HCT116 (cell line): ENCODE data around the gene IFNA2.

Experiments
- ATF3 ChIP-seq: IDR thresholded peaks from 2 replicates; pipeline ENCODE4 v1.6.1; 2012
- CTCF ChIP-seq, 3 experiments: fragments of 200-600 bp in 1 of 3; sonication (generic) in 1 of 3; IDR thresholded peaks in 2 of 3; conservative IDR thresholded peaks in 1 of 3; 2 replicates each; pipeline ENCODE4 v1.5.1; 2012 to 2017; ENCODE audit warnings: low read depth in 2 of 3, low read length in 2 of 3, antibody characterized with exemption in 1 of 3, borderline replicate concordance in 1 of 3, control low read depth in 1 of 3, mild to moderate bottlenecking in 1 of 3, mixed read lengths in 1 of 3, mixed run types in 1 of 3, moderate library complexity in 1 of 3; ENCODE audit not compliant: insufficient read depth in 1 of 3
- POLR2A ChIP-seq: IDR thresholded peaks from 2 replicates; pipeline ENCODE4 v1.7.0; 2011; ENCODE audit warnings: borderline replicate concordance; ENCODE audit not compliant: insufficient read depth, insufficient read length; ENCODE audit errors: extremely low read depth
- POLR2AphosphoS5 ChIP-seq: IDR thresholded peaks from 2 replicates; pipeline ENCODE4 v1.6.1; 2011; ENCODE audit warnings: mild to moderate bottlenecking, low read depth, low read length, moderate library complexity
- RAD21 ChIP-seq: IDR thresholded peaks from 2 replicates; pipeline ENCODE4 v1.6.1; 2012; ENCODE audit warnings: low read depth, mild to moderate bottlenecking
- TCF7L2 ChIP-seq: IDR thresholded peaks from 2 replicates; pipeline ENCODE4 v1.7.0; 2011; ENCODE audit warnings: borderline replicate concordance, inconsistent platforms; ENCODE audit not compliant: insufficient read depth, insufficient read length; ENCODE audit errors: extremely low read depth
- YY1 ChIP-seq: IDR thresholded peaks from 2 replicates; pipeline ENCODE4 v1.6.1; 2011; ENCODE audit warnings: low read length, low read depth, moderate library complexity, mild to moderate bottlenecking; ENCODE audit not compliant: insufficient replicate concordance; ENCODE audit errors: extremely low read depth
- TF ChIP-seq, protein P1 (sequence below): IDR thresholded peaks from 2 replicates; pipeline ENCODE4 v1.6.1; 2011; ENCODE audit warnings: mild to moderate bottlenecking, low read length, moderate library complexity; ENCODE audit not compliant: insufficient replicate concordance; ENCODE audit errors: extremely low read depth

- no peak for TF ChIP-seq RAD21
- no peak for TF ChIP-seq POLR2A
- no peak for TF ChIP-seq CTCF (IDR thresholded peaks at IDR 0.05 in 2 of 3, conservative IDR thresholded peaks at IDR 0.05 in 1 of 3; ENCODE audit: borderline replicate concordance in 1 of 3, insufficient read depth in 1 of 3, low read depth in 2 of 3, low read length in 2 of 3)
- TF ChIP-seq YY1: no peak
- TF ChIP-seq POLR2AphosphoS5: no peak
- no peak for TF ChIP-seq TCF7L2
- no peak for TF ChIP-seq ATF3
- TF ChIP-seq, protein P1, sequence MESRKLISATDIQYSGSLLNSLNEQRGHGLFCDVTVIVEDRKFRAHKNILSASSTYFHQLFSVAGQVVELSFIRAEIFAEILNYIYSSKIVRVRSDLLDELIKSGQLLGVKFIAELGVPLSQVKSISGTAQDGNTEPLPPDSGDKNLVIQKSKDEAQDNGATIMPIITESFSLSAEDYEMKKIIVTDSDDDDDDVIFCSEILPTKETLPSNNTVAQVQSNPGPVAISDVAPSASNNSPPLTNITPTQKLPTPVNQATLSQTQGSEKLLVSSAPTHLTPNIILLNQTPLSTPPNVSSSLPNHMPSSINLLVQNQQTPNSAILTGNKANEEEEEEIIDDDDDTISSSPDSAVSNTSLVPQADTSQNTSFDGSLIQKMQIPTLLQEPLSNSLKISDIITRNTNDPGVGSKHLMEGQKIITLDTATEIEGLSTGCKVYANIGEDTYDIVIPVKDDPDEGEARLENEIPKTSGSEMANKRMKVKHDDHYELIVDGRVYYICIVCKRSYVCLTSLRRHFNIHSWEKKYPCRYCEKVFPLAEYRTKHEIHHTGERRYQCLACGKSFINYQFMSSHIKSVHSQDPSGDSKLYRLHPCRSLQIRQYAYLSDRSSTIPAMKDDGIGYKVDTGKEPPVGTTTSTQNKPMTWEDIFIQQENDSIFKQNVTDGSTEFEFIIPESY: no peak
These were observed 36.7 kb downstream of the IFNA2 start for GRCh38 chr9:21348430-21348970.
